22Rv1 (cell line): Measurements from ENCODE around the gene STARD10.

Source experiments
- ZFX ChIP-seq: fragments of 450-650 bp; IDR thresholded peaks from 2 replicates; pipeline ENCODE4 v1.6.1; 2017; ENCODE audit warnings: antibody characterized with exemption, borderline replicate concordance
- TF ChIP-seq, protein P1 (sequence below): fragments of 450-650 bp; IDR thresholded peaks from 2 replicates; pipeline ENCODE4 v1.5.1; 2017; ENCODE audit warnings: mild to moderate bottlenecking

DNA sequence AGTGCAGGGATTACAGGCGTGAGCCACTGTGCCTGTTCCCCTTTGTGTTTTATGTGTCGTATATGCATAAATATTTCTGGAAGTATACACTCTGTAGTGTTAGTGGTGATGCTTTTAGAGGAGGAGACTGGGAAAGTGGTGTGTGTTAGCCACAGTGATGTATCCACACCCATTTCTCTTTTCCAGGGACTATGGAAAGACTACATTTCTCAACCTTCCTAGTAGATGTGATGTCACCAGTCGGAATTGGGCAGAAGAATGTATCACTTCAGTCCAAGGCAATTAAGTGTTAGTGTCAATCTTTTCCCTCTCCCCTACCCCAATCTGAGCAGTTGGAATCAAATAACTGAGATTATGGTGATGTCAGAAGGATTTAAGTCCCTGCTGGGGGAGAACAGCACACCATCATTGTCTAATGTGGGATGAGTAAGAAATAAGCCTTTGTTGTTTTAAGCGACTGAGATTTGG lies 14.5 kb upstream of the STARD10 start:
- TF ChIP-seq, protein P1, sequence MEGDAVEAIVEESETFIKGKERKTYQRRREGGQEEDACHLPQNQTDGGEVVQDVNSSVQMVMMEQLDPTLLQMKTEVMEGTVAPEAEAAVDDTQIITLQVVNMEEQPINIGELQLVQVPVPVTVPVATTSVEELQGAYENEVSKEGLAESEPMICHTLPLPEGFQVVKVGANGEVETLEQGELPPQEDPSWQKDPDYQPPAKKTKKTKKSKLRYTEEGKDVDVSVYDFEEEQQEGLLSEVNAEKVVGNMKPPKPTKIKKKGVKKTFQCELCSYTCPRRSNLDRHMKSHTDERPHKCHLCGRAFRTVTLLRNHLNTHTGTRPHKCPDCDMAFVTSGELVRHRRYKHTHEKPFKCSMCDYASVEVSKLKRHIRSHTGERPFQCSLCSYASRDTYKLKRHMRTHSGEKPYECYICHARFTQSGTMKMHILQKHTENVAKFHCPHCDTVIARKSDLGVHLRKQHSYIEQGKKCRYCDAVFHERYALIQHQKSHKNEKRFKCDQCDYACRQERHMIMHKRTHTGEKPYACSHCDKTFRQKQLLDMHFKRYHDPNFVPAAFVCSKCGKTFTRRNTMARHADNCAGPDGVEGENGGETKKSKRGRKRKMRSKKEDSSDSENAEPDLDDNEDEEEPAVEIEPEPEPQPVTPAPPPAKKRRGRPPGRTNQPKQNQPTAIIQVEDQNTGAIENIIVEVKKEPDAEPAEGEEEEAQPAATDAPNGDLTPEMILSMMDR, result no peak
- no peak for TF ChIP-seq ZFX
